ENCODE measurements around the gene MBD3L3. TPM values are rescaled to one million over a fixed set of nuclear protein-coding genes. Genes with fewer than 3 reads are reported as not detected.

MBD3L3 gene
- total and polyA plus RNA-seq, 2 experiments from 2014 or later: not detected

- Histone ChIP-seq H3K4me3 (peak overlapping the region; percentile 55), H3K9me2 (ENCODE audit: insufficient read depth) (peaks cover 7% of the 10 kb centered on the region; the same call in 1 of the 2 replicates), H3K79me2 (replicated peaks; ENCODE audit: insufficient read depth) (no peaks in the 10 kb centered on the region), H3K4me1 (ENCODE audit: insufficient read depth) (peaks cover 9% of the 10 kb centered on the region; the same call in 1 of the 2 replicates), H3F3A (replicated peaks; ENCODE audit: low read depth) (no peaks in the 10 kb centered on the region; the same call in 1 of the 2 replicates), H4K20me1 (replicated peaks; ENCODE audit: insufficient read depth) (no peaks in the 10 kb centered on the region), H3K27me3 (ENCODE audit: insufficient read depth) (no peaks in the 10 kb centered on the region), H3K36me3 (ENCODE audit: insufficient read depth) (peaks cover 6% of the 10 kb centered on the region; the same call in 1 of the 2 replicates), H3K4me2 (peak overlapping the region; percentile 78), H2AFZ (peak overlapping the region; percentile 25; the same call in 1 of the 2 replicates), H3K27ac (ENCODE audit: low read depth) (no peak overlapping the region)
- H3K27me3 Mint-ChIP-seq (ENCODE audit: insufficient read depth, low read depth, poor library complexity): peaks cover 24% of the 10 kb centered on the region
- peak overlapping the region; percentile 95 for H3K27ac Mint-ChIP-seq
- no peak for TF ChIP-seq ETS1 (IDR thresholded peaks at IDR 0.05)
- TF ChIP-seq ZNF462 (CRISPR knock-in tag; IDR thresholded peaks at IDR 0.05): no peak
- no peak for TF ChIP-seq CREB1 (CRISPR knock-in tag; IDR thresholded peaks at IDR 0.05; ENCODE audit: low read depth)
- TF ChIP-seq POLR2AphosphoS5 (IDR thresholded peaks at IDR 0.05; ENCODE audit: low read depth): no peak; the same call in 1 of the 2 replicates
- no peak for TF ChIP-seq EZH2 (IDR thresholded peaks at IDR 0.05; ENCODE audit: low read depth, unreplicated experiment)
- TF ChIP-seq CTCF (conservative IDR thresholded peaks at IDR 0.05; ENCODE audit: low read depth in 2 of 2): no peak
- TF ChIP-seq STAT1 (IDR thresholded peaks at IDR 0.05; ENCODE audit: unreplicated experiment): no peak
- no peak for TF ChIP-seq REST (IDR thresholded peaks at IDR 0.05; ENCODE audit: unreplicated experiment)
- no peak for TF ChIP-seq EZH2phosphoT487 (IDR thresholded peaks at IDR 0.05; ENCODE audit: unreplicated experiment)
- peak; percentile 73; the same call in 1 of the 3 replicates for ATAC-seq
- H3K9me3 Mint-ChIP-seq: peaks cover 36% of the 10 kb centered on the region
- no peak for DNase-seq (ENCODE audit: low spot score)
- peaks cover 2% of the 10 kb centered on the region; the same call in 1 of the 3 replicates for H3K4me1 Mint-ChIP-seq
- peak overlapping the region; percentile 77 for H3K4me3 Mint-ChIP-seq
- peaks cover 32% of the 10 kb centered on the region for H3K36me3 Mint-ChIP-seq (ENCODE audit: low read depth)
These were observed 41.1 kb upstream of the MBD3L3 start for GRCh38 chr19:7099597-7099921.
